SK-MEL-5 (cell line): Measurements from ENCODE around the gene MAP7D2. TPM values are rescaled to one million over a fixed set of nuclear protein-coding genes. Genes with fewer than 3 reads are reported as not detected.

Source experiments
- DNase-seq: peaks from one replicate; pipeline ENCODE4 v3.0.0-alpha.2; 2016; ENCODE audit warnings: low read depth, low spot score
- in situ Hi-C: cut with HindIII; loops from 2 replicates; pipeline ENCODE4 v1.10.0; 2016; ENCODE audit warnings: low sequenced_read_pairs, high pct_unique_total_duplicates, low pct_unique_long_range_greater_than_20kb
- small RNA-seq, 2 experiments: library from RNA; depleted of rRNA; stranded (forward); fragments of <200 nt; gene quantifications; one replicate each; pipeline ENCODE3, GENCODE V24; 2014
- total RNA-seq: library from RNA; depleted of rRNA; stranded (reverse); fragments of >200 nt; shearing (Covaris generic); gene quantifications from 2 replicates; pipeline ENCODE4 v1.2.3, GENCODE V29; 2014; rRNA removed

The MAP7D2 gene
- total RNA-seq, 1 experiment from 2014 or later: 1.9 TPM

DNA sequence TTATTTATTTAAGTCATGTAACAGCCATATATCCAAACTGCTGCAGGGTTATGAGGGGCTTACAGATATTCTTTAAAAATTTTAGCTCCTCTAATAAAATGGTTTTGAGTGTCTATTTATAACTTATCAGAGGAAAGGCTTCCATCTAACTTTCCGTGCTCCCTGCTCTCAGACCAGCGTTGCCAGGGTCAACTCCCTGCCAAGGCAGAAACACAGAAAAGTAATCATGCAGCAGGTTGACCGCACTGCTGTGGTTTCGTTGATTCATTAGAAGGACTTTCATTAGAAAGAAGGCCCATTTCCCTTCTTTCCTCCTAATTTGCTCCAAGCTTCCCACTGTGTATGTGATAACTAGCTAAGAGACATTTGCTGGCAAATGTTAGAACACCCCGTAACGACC is 159.8 kb downstream of the MAP7D2 start:
- in situ Hi-C loops: no loop called here
- no peak for DNase-seq

Small RNA genes within 50 kb of the gene (small RNA-seq; reads per million reads assigned to genes)
- gene MIR23C (0.02 to 0.05 reads per million in 2 experiments), gene RF00019 (0 reads per million in 2 experiments), gene RF00493 (12.7 to 15.7 reads per million in 2 experiments), gene RF00494 (0 reads per million in 2 experiments)

Other genes with a start within 250 kb of the MAP7D2 start
- gene SH3KBP1, start 229.3 kb downstream of the MAP7D2 start, total RNA-seq: 31.3 and 37.1 TPM in 2 replicates
- 3.8 and 5.3 TPM in 2 replicates for gene BCLAF3, start 125.8 kb downstream of the MAP7D2 start, total RNA-seq
- 51.7 and 52.1 TPM in 2 replicates for gene EIF1AX, start 24.9 kb upstream of the MAP7D2 start, total RNA-seq
- 38.0 and 39.5 TPM in 2 replicates for gene RPS6KA3, start 150.0 kb upstream of the MAP7D2 start, total RNA-seq